SK-N-MC (cell line): Measurements from ENCODE around the gene RUNX2.

Experiments used
- EZH2 ChIP-seq: fragments of 200-600 bp; sonication (generic); IDR thresholded peaks from one replicate; pipeline ENCODE4 v1.6.1; 2017; ENCODE audit warnings: antibody characterized with exemption
- POLR2AphosphoS5 ChIP-seq: IDR thresholded peaks from 2 replicates; pipeline ENCODE4 v1.6.1; 2012; ENCODE audit warnings: mild to moderate bottlenecking, low read depth, low read length, borderline replicate concordance

DNA sequence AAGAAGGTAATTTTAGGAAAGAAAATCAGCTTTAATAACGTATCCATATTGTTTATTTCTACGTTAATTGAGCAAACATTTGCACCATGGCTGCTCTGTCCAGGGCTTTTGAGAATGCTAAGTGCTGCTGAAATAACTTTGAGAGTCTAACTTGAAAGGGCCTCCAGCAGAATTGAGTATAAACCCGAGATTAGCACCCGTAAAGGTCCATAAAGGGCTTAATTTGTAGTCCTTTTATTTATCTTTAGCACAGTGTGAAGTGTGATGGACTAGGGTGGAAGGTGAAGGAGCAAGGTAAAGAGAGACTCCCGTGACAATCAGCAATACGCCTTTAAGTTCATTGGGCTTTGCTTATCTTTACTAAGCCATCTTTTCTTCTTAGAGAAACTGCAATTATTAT, 127.3 kb downstream of the RUNX2 start:
- TF ChIP-seq POLR2AphosphoS5 (no peak), EZH2 (no peak)
